ENCODE data around the gene RAE1. TPM values are rescaled to one million over a fixed set of nuclear protein-coding genes. Genes with fewer than 3 reads are reported as not detected.

Gene RAE1
- total and polyA plus RNA-seq, 7 donors: 9.1 to 23.6 (median 14.7) TPM

- H3K9me3 ChIP-seq: no peaks in the 10 kb centered on the region
- WGBS, 3 donors: 84 to 90% (median 85%) methylated on average over 13 of the region's 13 CpGs
- intact Hi-C loops (cut with DNase I): loop anchor here (10.0 kb wide), 2 partner anchors 217 to 327 kb away; no protein-coding TSS in a partner anchor
- H3K36me3 ChIP-seq (ENCODE audit: insufficient read depth in 1 of 2, low read depth in 1 of 2): peaks cover 0 to 83% of the 10 kb centered on the region in 2 donors
- no peak overlapping the region for H3K4me3 ChIP-seq
- H3K4me1 ChIP-seq: no peaks in the 10 kb centered on the region
- TF ChIP-seq CTCF (IDR thresholded peaks at IDR 0.05): no peak
- H3K27ac ChIP-seq: no peak overlapping the region
- ATAC-seq (no peak), DNase-seq (no peak)
- H3K27me3 ChIP-seq (ENCODE audit: insufficient read depth in 3 of 3, low read length in 2 of 3): no peaks in the 10 kb centered on the region
Measured at GRCh38 chr20:57377350-57377749, 26.3 kb downstream of the RAE1 start.

GRCh38 chr20:57378107-57378506 is 27.1 kb downstream of the RAE1 start:
- Histone ChIP-seq H3K27ac (no peak overlapping the region), H3K9me3 (no peaks in the 10 kb centered on the region), H3K27me3 (ENCODE audit: insufficient read depth in 3 of 3, low read length in 2 of 3) (no peaks in the 10 kb centered on the region), H3K36me3 (ENCODE audit: insufficient read depth in 1 of 2, low read depth in 1 of 2) (peaks cover 0 to 76% of the 10 kb centered on the region in 2 donors), H3K4me3 (no peak overlapping the region), H3K4me1 (no peaks in the 10 kb centered on the region)
- intact Hi-C loops (cut with DNase I): loop anchor here (10.0 kb wide), 2 partner anchors 217 to 327 kb away; no protein-coding TSS in a partner anchor
- ATAC-seq: no peak
- DNase-seq: no peak
- no peak for TF ChIP-seq CTCF (IDR thresholded peaks at IDR 0.05)
- 72 to 82% (median 74%) methylated on average over 16 of the region's 16 CpGs for WGBS, 3 donors

- H3K27ac ChIP-seq: no peak overlapping the region
- ATAC-seq: no peak
- intact Hi-C loops (cut with DNase I): loop anchor here (10.0 kb wide), 2 partner anchors 216 to 326 kb away; no protein-coding TSS in a partner anchor
- H3K27me3 ChIP-seq (ENCODE audit: insufficient read depth in 3 of 3, low read length in 2 of 3): no peaks in the 10 kb centered on the region
- no peaks in the 10 kb centered on the region for H3K4me1 ChIP-seq
- WGBS, 3 donors: 88 to 93% (median 89%) methylated on average over 4 of the region's 4 CpGs
- TF ChIP-seq CTCF (IDR thresholded peaks at IDR 0.05): no peak
- no peak overlapping the region for H3K4me3 ChIP-seq
- no peaks in the 10 kb centered on the region for H3K9me3 ChIP-seq
- peak in 1 of 2 donors; percentile 14 for DNase-seq
- H3K36me3 ChIP-seq (ENCODE audit: insufficient read depth in 1 of 2, low read depth in 1 of 2): peaks cover 0 to 69% of the 10 kb centered on the region in 2 donors
Measured at GRCh38 chr20:57378646-57379262, 27.7 kb downstream of the RAE1 start.

- no peak for TF ChIP-seq CTCF (IDR thresholded peaks at IDR 0.05)
- Histone ChIP-seq H3K27ac (no peak overlapping the region), H3K9me3 (no peaks in the 10 kb centered on the region), H3K36me3 (ENCODE audit: insufficient read depth in 1 of 2, low read depth in 1 of 2) (peaks cover 0 to 68% of the 10 kb centered on the region in 2 donors), H3K27me3 (ENCODE audit: insufficient read depth in 3 of 3, low read length in 2 of 3) (no peaks in the 10 kb centered on the region), H3K4me1 (no peaks in the 10 kb centered on the region), H3K4me3 (no peak overlapping the region)
- 82 to 89% (median 85%) methylated on average over 5 of the region's 5 CpGs for WGBS, 3 donors
- no peak for ATAC-seq
- no peak for DNase-seq
- intact Hi-C loops (cut with DNase I): loop anchor here (10.0 kb wide), 2 partner anchors 216 to 326 kb away; no protein-coding TSS in a partner anchor
Measured at GRCh38 chr20:57379263-57379647, 28.2 kb downstream of the RAE1 start.
